Measurements from ENCODE around the gene MEGF9.

MEGF9 gene

GRCh38 chr9:120735415-120736126, 21.3 kb upstream of the MEGF9 start:
- Histone ChIP-seq H3K9me2 (replicated peaks; ENCODE audit: insufficient read depth, low read length) (no peaks in the 10 kb centered on the region), H3K27me3 (ENCODE audit: low read length) (no peaks in the 10 kb centered on the region), H3K4me2 (ENCODE audit: low read depth, low read length, poor library complexity, severe bottlenecking) (no peak overlapping the region), H3K79me2 (ENCODE audit: insufficient read depth, low read length) (no peaks in the 10 kb centered on the region), H3K27ac (ENCODE audit: low read depth, low read length) (no peak overlapping the region), H3K9ac (ENCODE audit: low read length) (no peak overlapping the region), H4K20me1 (ENCODE audit: low read depth, low read length) (no peaks in the 10 kb centered on the region), H3K4me3 (ENCODE audit: insufficient read depth, low read length, poor library complexity, severe bottlenecking) (no peak overlapping the region), H2AFZ (ENCODE audit: low read depth, low read length, severe bottlenecking) (no peak overlapping the region), H3F3A (ENCODE audit: insufficient read depth) (no peaks in the 10 kb centered on the region), H3K9me3 (ENCODE audit: insufficient read depth, low read length) (no peaks in the 10 kb centered on the region), H3K36me3 (ENCODE audit: low read length) (no peaks in the 10 kb centered on the region)
- TF ChIP-seq EZH2phosphoT487 (conservative IDR thresholded peaks at IDR 0.05; ENCODE audit: low read length) (no peak), CTCF (IDR thresholded peaks at IDR 0.05; ENCODE audit: insufficient read depth, low read length, poor library complexity, severe bottlenecking) (no peak)

GRCh38 chr9:120734607-120735410, 20.5 kb upstream of the MEGF9 start:
- Histone ChIP-seq H3K27me3 (ENCODE audit: low read length) (no peaks in the 10 kb centered on the region), H3K4me2 (ENCODE audit: low read depth, low read length, poor library complexity, severe bottlenecking) (no peak overlapping the region), H2AFZ (ENCODE audit: low read depth, low read length, severe bottlenecking) (no peak overlapping the region), H3K27ac (ENCODE audit: low read depth, low read length) (no peak overlapping the region), H3K9me2 (replicated peaks; ENCODE audit: insufficient read depth, low read length) (no peaks in the 10 kb centered on the region), H4K20me1 (ENCODE audit: low read depth, low read length) (no peaks in the 10 kb centered on the region), H3K9ac (ENCODE audit: low read length) (no peak overlapping the region), H3K36me3 (ENCODE audit: low read length) (no peaks in the 10 kb centered on the region), H3K4me3 (ENCODE audit: insufficient read depth, low read length, poor library complexity, severe bottlenecking) (no peak overlapping the region), H3F3A (ENCODE audit: insufficient read depth) (no peaks in the 10 kb centered on the region), H3K9me3 (ENCODE audit: insufficient read depth, low read length) (no peaks in the 10 kb centered on the region), H3K79me2 (ENCODE audit: insufficient read depth, low read length) (no peaks in the 10 kb centered on the region)
- no peak for TF ChIP-seq CTCF (IDR thresholded peaks at IDR 0.05; ENCODE audit: insufficient read depth, low read length, poor library complexity, severe bottlenecking)
- no peak for TF ChIP-seq EZH2phosphoT487 (conservative IDR thresholded peaks at IDR 0.05; ENCODE audit: low read length)

GRCh38 chr9:120733190-120733589, 18.9 kb upstream of the MEGF9 start:
- Histone ChIP-seq H3K9ac (ENCODE audit: low read length) (no peak overlapping the region), H3K9me3 (ENCODE audit: insufficient read depth, low read length) (no peaks in the 10 kb centered on the region), H3K27me3 (ENCODE audit: low read length) (no peaks in the 10 kb centered on the region), H2AFZ (ENCODE audit: low read depth, low read length, severe bottlenecking) (no peak overlapping the region), H3K79me2 (ENCODE audit: insufficient read depth, low read length) (no peaks in the 10 kb centered on the region), H3K4me3 (ENCODE audit: insufficient read depth, low read length, poor library complexity, severe bottlenecking) (no peak overlapping the region), H3K4me2 (ENCODE audit: low read depth, low read length, poor library complexity, severe bottlenecking) (no peak overlapping the region), H3K36me3 (ENCODE audit: low read length) (no peaks in the 10 kb centered on the region), H3F3A (ENCODE audit: insufficient read depth) (no peaks in the 10 kb centered on the region), H3K27ac (ENCODE audit: low read depth, low read length) (no peak overlapping the region), H4K20me1 (ENCODE audit: low read depth, low read length) (no peaks in the 10 kb centered on the region), H3K9me2 (replicated peaks; ENCODE audit: insufficient read depth, low read length) (no peaks in the 10 kb centered on the region)
- no peak for TF ChIP-seq CTCF (IDR thresholded peaks at IDR 0.05; ENCODE audit: insufficient read depth, low read length, poor library complexity, severe bottlenecking)
- no peak for TF ChIP-seq EZH2phosphoT487 (conservative IDR thresholded peaks at IDR 0.05; ENCODE audit: low read length)

Data from SU-DHL-6 (cell line).